Measurements from ENCODE around the gene DUSP1. TPM values are rescaled to one million over a fixed set of nuclear protein-coding genes. Genes with fewer than 3 reads are reported as not detected.

The DUSP1 gene
- total RNA-seq, 1 experiment from 2014 or later, result 522 TPM

- Histone ChIP-seq H4K20me1 (ENCODE audit: low read length) (peaks cover 1% of the 10 kb centered on the region), H3K9ac (ENCODE audit: low read length) (no peak overlapping the region), H3K27ac (ENCODE audit: low read length) (no peak overlapping the region), H3K9me2 (replicated peaks; ENCODE audit: low read length) (no peaks in the 10 kb centered on the region), H3K4me3 (ENCODE audit: low read length) (no peak overlapping the region), H3K79me2 (ENCODE audit: low read length) (0 out of 2 replicates have a peak, but pooled peaks cover under 1% of the 10 kb centered on the region), H3K36me3 (ENCODE audit: low read depth, low read length) (no peaks in the 10 kb centered on the region; the same call in 1 of the 2 replicates), H3F3A (ENCODE audit: low read length, unreplicated experiment) (peaks cover 16% of the 10 kb centered on the region), H2AFZ (ENCODE audit: low read length) (no peak overlapping the region), H3K9me3 (ENCODE audit: low read length) (0 out of 2 replicates have a peak, but pooled peaks cover 7% of the 10 kb centered on the region), H3K4me1 (ENCODE audit: insufficient read depth, low read length) (peaks cover 31% of the 10 kb centered on the region), H3K4me2 (ENCODE audit: low read length) (no peak overlapping the region), H3K27me3 (ENCODE audit: low read length) (no peaks in the 10 kb centered on the region)
- ATAC-seq, result no peak
- ChIA-PET CTCF (no interaction called here), POLR2A (ENCODE audit: unreplicated experiment) (no interaction called here)
- TF ChIP-seq EZH2 (IDR thresholded peaks at IDR 0.05; ENCODE audit: low read length, unreplicated experiment), result no peak
- intact Hi-C loops (cut with micrococcal nuclease), result no loop called here
- no TSS peak for BruUV-seq (replicated peaks)
- no peak for DNase-seq
Observed at GRCh38 chr5:172762214-172763119, 8.5 kb downstream of the DUSP1 start.

DNA sequence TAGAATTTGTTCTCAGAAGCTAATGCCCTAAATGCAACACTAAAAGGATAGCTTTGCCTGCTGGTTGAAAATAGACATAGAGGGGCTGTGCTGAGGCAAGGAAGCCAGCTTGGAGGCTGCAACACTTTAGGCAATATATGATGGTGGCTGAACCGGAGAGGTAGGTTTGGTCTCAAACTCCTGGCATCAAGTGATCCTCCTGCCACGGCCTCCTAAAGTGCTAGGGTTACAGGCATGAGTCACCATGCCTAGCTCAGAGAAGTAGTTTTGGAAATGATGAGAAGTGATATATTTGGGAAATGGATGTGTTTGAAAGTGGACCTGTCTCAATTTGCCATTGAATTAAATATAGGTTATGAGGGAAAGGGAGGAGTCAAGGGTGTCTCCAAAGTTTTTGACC, 10.0 kb downstream of the DUSP1 start:
- no peaks in the 10 kb centered on the region for H3K36me3 ChIP-seq (ENCODE audit: low read depth, low read length)
- H3K9ac ChIP-seq (ENCODE audit: low read length), result no peak overlapping the region
- H3K79me2 ChIP-seq (ENCODE audit: low read length), result no peaks in the 10 kb centered on the region
- POLR2A ChIA-PET (ENCODE audit: unreplicated experiment), result interaction anchor here (0.5 to 0.6 kb wide), 2 partner anchors 16 kb away, joined by 3 to 4 read pairs; no protein-coding TSS in a partner anchor
- no peaks in the 10 kb centered on the region for H4K20me1 ChIP-seq (ENCODE audit: low read length)
- no peak overlapping the region for H3K27ac ChIP-seq (ENCODE audit: low read length)
- no peak overlapping the region for H3K4me2 ChIP-seq (ENCODE audit: low read length)
- intact Hi-C loops (cut with micrococcal nuclease), result no loop called here
- peaks cover 21% of the 10 kb centered on the region for H3K4me1 ChIP-seq (ENCODE audit: insufficient read depth, low read length)
- no peak for TF ChIP-seq EZH2phosphoT487 (IDR thresholded peaks at IDR 0.05; ENCODE audit: borderline replicate concordance, low read length)
- peaks cover 2% of the 10 kb centered on the region for H3F3A ChIP-seq (ENCODE audit: low read length, unreplicated experiment)
- H3K4me3 ChIP-seq (ENCODE audit: low read length), result no peak overlapping the region
- H3K9me3 ChIP-seq (ENCODE audit: low read length), result 0 out of 2 replicates have a peak, but pooled peaks cover 7% of the 10 kb centered on the region
- H3K27me3 ChIP-seq (ENCODE audit: low read length), result no peaks in the 10 kb centered on the region
- BruUV-seq (replicated peaks), result no TSS peak
- no peaks in the 10 kb centered on the region for H3K9me2 ChIP-seq (replicated peaks; ENCODE audit: low read length)
- ATAC-seq, result no peak
- CTCF ChIA-PET, result no interaction called here
- no peak overlapping the region for H2AFZ ChIP-seq (ENCODE audit: low read length)
- DNase-seq, result no peak

DNA sequence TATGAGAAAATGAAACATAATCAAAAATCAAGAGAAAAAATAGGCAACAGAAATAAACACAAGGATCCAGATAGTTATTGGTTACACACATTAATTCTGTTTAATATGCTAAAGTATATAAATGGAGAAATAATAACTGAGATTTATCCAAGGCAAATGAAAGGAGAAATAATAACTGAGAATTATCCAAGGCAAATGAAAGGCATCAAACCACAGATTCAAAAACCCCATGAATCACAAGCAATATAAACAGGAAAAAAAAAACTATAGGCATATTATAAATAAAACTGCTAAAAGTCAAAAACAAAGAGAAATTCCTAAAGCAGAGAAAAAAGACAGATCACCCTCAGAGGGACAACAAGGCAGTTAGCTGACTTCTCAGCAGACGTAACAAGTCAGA, 10.9 kb downstream of the DUSP1 start:
- Histone ChIP-seq H3K79me2 (ENCODE audit: low read length) (no peaks in the 10 kb centered on the region), H2AFZ (ENCODE audit: low read length) (no peak overlapping the region), H3K27me3 (ENCODE audit: low read length) (no peaks in the 10 kb centered on the region), H3F3A (ENCODE audit: low read length, unreplicated experiment) (no peaks in the 10 kb centered on the region), H3K36me3 (ENCODE audit: low read depth, low read length) (no peaks in the 10 kb centered on the region), H3K4me1 (ENCODE audit: insufficient read depth, low read length) (peaks cover 17% of the 10 kb centered on the region), H3K4me2 (ENCODE audit: low read length) (no peak overlapping the region), H4K20me1 (ENCODE audit: low read length) (no peaks in the 10 kb centered on the region), H3K4me3 (ENCODE audit: low read length) (no peak overlapping the region), H3K27ac (ENCODE audit: low read length) (no peak overlapping the region), H3K9me2 (replicated peaks; ENCODE audit: low read length) (no peaks in the 10 kb centered on the region), H3K9ac (ENCODE audit: low read length) (no peak overlapping the region), H3K9me3 (ENCODE audit: low read length) (0 out of 2 replicates have a peak, but pooled peaks cover 7% of the 10 kb centered on the region)
- intact Hi-C loops (cut with micrococcal nuclease), result no loop called here
- TF ChIP-seq EZH2 (IDR thresholded peaks at IDR 0.05; ENCODE audit: low read length, unreplicated experiment) (no peak), CTCF (conservative IDR thresholded peaks at IDR 0.05; ENCODE audit: low read depth, low read length) (no peak), EZH2phosphoT487 (IDR thresholded peaks at IDR 0.05; ENCODE audit: borderline replicate concordance, low read length) (no peak)
- no TSS peak for BruUV-seq (replicated peaks)
- POLR2A ChIA-PET (ENCODE audit: unreplicated experiment), result no interaction called here
- DNase-seq, result no peak
- CTCF ChIA-PET, result no interaction called here
- ATAC-seq, result no peak

All from PC-3 (cell line).